ENCODE results near the gene SLC4A7.

SLC4A7 gene

DNA sequence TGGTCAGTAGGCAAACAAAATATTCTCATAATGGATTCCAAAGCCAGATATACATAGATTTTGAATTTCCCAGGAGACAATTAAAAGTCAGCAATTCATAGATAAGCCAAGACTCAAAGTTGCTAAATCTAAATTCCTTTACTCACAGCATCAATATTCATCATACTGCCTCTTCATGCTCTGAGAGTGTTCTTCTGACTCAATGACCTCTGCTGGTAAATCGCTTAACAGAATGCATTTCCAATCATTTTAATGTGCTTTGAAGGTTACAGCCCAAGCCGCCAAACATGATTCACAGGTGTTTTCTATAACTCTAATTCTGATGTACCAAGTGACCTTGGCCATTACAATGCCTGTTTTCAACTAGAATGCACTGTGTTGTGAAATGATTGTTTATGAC is 24.2 kb upstream of the SLC4A7 start:
- Histone ChIP-seq H3K4me3 (ENCODE audit: low read depth, low read length) (no peak overlapping the region), H3K9me3 (ENCODE audit: severe bottlenecking) (no peaks in the 10 kb centered on the region), H3K27me3 (ENCODE audit: insufficient read depth, low read depth, severe bottlenecking) (no peaks in the 10 kb centered on the region), H3K27ac (no peak overlapping the region), H3K36me3 (no peaks in the 10 kb centered on the region)
- TF ChIP-seq, protein P1, sequence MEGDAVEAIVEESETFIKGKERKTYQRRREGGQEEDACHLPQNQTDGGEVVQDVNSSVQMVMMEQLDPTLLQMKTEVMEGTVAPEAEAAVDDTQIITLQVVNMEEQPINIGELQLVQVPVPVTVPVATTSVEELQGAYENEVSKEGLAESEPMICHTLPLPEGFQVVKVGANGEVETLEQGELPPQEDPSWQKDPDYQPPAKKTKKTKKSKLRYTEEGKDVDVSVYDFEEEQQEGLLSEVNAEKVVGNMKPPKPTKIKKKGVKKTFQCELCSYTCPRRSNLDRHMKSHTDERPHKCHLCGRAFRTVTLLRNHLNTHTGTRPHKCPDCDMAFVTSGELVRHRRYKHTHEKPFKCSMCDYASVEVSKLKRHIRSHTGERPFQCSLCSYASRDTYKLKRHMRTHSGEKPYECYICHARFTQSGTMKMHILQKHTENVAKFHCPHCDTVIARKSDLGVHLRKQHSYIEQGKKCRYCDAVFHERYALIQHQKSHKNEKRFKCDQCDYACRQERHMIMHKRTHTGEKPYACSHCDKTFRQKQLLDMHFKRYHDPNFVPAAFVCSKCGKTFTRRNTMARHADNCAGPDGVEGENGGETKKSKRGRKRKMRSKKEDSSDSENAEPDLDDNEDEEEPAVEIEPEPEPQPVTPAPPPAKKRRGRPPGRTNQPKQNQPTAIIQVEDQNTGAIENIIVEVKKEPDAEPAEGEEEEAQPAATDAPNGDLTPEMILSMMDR (IDR thresholded peaks at IDR 0.05; ENCODE audit: low read depth, low read length): no peak
- no peak for DNase-seq

GRCh38 chr3:27507515-27508266 is 23.5 kb upstream of the SLC4A7 start:
- H3K36me3 ChIP-seq: no peaks in the 10 kb centered on the region
- no peak overlapping the region for H3K4me3 ChIP-seq (ENCODE audit: low read depth, low read length)
- H3K9me3 ChIP-seq (ENCODE audit: severe bottlenecking): no peaks in the 10 kb centered on the region
- TF ChIP-seq, protein P1 (IDR thresholded peaks at IDR 0.05; ENCODE audit: low read depth, low read length): no peak
- DNase-seq: no peak
- H3K27ac ChIP-seq: no peak overlapping the region
- H3K27me3 ChIP-seq (ENCODE audit: insufficient read depth, low read depth, severe bottlenecking): no peaks in the 10 kb centered on the region

DNA sequence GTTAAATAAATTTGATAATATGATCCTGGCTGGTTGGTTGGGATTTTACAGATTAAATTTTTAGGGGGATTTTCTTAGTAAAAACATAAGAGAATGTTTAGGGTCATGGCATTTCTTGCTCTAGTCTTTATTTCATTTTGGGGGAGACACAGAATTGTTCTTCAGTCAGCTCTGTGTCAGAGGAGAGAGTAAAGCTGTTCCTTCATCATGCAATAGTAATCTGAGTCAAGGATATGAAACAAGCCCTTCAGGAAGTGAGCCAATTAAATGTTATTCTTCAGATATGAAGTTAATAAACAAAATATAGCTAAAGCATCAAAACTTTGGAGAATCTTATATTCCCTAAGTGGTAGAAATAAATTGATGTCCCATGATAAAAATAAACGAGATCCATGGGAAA is 22.9 kb upstream of the SLC4A7 start:
- Histone ChIP-seq H3K27me3 (ENCODE audit: insufficient read depth, low read depth, severe bottlenecking) (no peaks in the 10 kb centered on the region), H3K27ac (no peak overlapping the region), H3K9me3 (ENCODE audit: severe bottlenecking) (no peaks in the 10 kb centered on the region), H3K4me3 (ENCODE audit: low read depth, low read length) (no peak overlapping the region), H3K36me3 (no peaks in the 10 kb centered on the region)
- DNase-seq: no peak
- TF ChIP-seq, protein P1 (IDR thresholded peaks at IDR 0.05; ENCODE audit: low read depth, low read length): no peak

DNA sequence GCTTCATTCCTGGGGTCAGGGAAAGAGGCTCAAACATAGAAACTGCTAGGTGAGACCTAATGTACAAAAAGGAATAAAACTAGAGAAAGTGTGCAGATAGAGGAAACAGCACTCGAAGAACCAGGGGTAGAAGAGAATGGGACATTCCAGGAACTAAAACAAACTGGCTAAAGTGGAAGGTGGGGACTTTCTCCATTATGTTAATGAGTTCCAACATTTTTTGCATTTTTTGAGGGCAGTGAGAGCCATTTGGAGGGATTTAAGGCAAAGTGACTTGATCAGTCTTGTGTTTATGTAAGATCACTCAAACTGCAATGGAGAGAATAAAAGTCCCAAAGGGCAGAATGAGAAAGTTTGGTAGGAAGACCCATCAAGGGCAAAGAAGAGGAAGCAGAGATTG is 20.6 kb upstream of the SLC4A7 start:
- Histone ChIP-seq H3K9me3 (ENCODE audit: severe bottlenecking) (no peaks in the 10 kb centered on the region), H3K36me3 (no peaks in the 10 kb centered on the region), H3K27me3 (ENCODE audit: insufficient read depth, low read depth, severe bottlenecking) (no peaks in the 10 kb centered on the region), H3K4me3 (ENCODE audit: low read depth, low read length) (no peak overlapping the region), H3K27ac (no peak overlapping the region)
- TF ChIP-seq, protein P1 (IDR thresholded peaks at IDR 0.05; ENCODE audit: low read depth, low read length): no peak
- DNase-seq: no peak

GRCh38 chr3:27503526-27503925 is 19.3 kb upstream of the SLC4A7 start:
- Histone ChIP-seq H3K27me3 (ENCODE audit: insufficient read depth, low read depth, severe bottlenecking) (no peaks in the 10 kb centered on the region), H3K9me3 (ENCODE audit: severe bottlenecking) (no peaks in the 10 kb centered on the region), H3K36me3 (no peaks in the 10 kb centered on the region), H3K4me3 (ENCODE audit: low read depth, low read length) (no peak overlapping the region), H3K27ac (no peak overlapping the region)
- no peak for DNase-seq
- TF ChIP-seq, protein P1 (IDR thresholded peaks at IDR 0.05; ENCODE audit: low read depth, low read length): no peak

DNA sequence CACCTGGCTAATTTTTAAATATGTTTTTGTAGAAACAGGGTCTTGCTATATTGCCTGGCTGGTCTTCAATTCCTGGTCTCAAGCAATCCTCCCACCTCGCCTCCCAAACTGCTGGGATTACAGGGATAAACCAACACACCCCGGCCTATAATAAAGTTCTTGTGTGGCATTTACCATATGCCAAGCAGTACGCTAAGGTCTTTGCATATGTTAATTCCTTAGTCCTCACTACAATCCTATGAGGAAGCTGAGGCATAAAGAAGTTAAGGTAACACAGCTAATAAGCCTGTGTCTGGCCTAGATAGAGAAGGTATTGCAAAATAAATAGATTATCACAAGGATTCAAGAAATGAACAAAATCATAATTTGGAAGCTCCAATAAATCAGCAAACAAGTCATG is 17.6 kb upstream of the SLC4A7 start:
- Histone ChIP-seq H3K27me3 (ENCODE audit: insufficient read depth, low read depth, severe bottlenecking) (no peaks in the 10 kb centered on the region), H3K9me3 (ENCODE audit: severe bottlenecking) (no peaks in the 10 kb centered on the region), H3K36me3 (no peaks in the 10 kb centered on the region), H3K4me3 (ENCODE audit: low read depth, low read length) (no peak overlapping the region), H3K27ac (no peak overlapping the region)
- no peak for DNase-seq
- TF ChIP-seq, protein P1 (IDR thresholded peaks at IDR 0.05; ENCODE audit: low read depth, low read length): no peak
